SH-SY5Y (cell line): Measurements from ENCODE around the gene RHBDF1.

Experiments
- GATA2 ChIP-seq: IDR thresholded peaks from 2 replicates; pipeline ENCODE4 v1.6.1; 2011; ENCODE audit warnings: mild to moderate bottlenecking, low read depth, low read length
- GATA3 ChIP-seq: IDR thresholded peaks from 2 replicates; pipeline ENCODE4 v1.6.1; 2011; ENCODE audit warnings: low read depth, mild to moderate bottlenecking, low read length, moderate library complexity

DNA sequence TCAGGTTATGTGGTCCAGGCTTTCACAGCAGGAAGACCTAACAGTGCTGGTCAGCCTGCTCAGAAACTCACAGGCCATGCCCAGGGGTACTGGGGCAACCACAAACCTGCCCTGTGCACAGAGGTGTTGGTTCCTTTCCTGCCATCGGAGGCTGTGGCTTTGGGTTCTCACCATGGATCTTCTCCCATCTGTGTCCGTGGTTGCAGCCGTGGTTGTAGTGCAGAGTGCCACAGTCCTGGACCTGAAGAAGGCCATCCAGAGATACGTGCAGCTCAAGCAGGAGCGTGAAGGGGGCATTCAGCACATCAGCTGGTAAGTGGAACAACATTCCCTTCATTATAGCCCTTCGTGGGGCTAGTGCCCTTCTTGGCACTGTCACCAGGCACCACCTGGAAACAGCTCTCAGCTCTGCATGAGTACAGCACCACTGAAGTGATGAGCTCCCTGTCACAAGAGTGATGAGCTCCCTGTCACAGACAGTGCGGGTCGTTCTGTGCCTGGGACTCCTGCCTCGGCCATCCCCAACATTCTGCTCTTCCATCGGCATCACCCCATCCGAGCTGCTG, 16.8 kb downstream of the RHBDF1 start:
- TF ChIP-seq GATA2 (no peak), GATA3 (no peak)
